Mammary epithelial cell (primary cell): ENCODE measurements around the gene ST3GAL3.

Experiments used
- EZH2 ChIP-seq: IDR thresholded peaks from 2 replicates; pipeline ENCODE4 v1.6.1; 2012; ENCODE audit warnings: low read length, inconsistent platforms, borderline replicate concordance
- TF ChIP-seq, protein P1 (sequence below), 2 donors: IDR thresholded peaks in 1 of 2; conservative IDR thresholded peaks in 1 of 2; 2 replicates each; pipeline ENCODE4 v1.5.1; 2011 to 2012; ENCODE audit warnings: inconsistent platforms in 2 of 2, low read length in 2 of 2, mild to moderate bottlenecking in 2 of 2, control low read depth in 1 of 2, low read depth in 1 of 2; ENCODE audit not compliant: insufficient read depth in 1 of 2; ENCODE audit errors: extremely low read depth in 1 of 2

- TF ChIP-seq, protein P1, sequence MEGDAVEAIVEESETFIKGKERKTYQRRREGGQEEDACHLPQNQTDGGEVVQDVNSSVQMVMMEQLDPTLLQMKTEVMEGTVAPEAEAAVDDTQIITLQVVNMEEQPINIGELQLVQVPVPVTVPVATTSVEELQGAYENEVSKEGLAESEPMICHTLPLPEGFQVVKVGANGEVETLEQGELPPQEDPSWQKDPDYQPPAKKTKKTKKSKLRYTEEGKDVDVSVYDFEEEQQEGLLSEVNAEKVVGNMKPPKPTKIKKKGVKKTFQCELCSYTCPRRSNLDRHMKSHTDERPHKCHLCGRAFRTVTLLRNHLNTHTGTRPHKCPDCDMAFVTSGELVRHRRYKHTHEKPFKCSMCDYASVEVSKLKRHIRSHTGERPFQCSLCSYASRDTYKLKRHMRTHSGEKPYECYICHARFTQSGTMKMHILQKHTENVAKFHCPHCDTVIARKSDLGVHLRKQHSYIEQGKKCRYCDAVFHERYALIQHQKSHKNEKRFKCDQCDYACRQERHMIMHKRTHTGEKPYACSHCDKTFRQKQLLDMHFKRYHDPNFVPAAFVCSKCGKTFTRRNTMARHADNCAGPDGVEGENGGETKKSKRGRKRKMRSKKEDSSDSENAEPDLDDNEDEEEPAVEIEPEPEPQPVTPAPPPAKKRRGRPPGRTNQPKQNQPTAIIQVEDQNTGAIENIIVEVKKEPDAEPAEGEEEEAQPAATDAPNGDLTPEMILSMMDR (conservative IDR thresholded peaks at IDR 0.05 in 1 of 2, IDR thresholded peaks at IDR 0.05 in 1 of 2; ENCODE audit: extremely low read depth in 1 of 2, insufficient read depth in 1 of 2, low read depth in 1 of 2, low read length in 2 of 2), result no peak
- no peak for TF ChIP-seq EZH2
These were observed 205.3 kb downstream of the ST3GAL3 start for GRCh38 chr1:43912607-43913006.
